Natural killer cell (primary cell): Measurements from ENCODE around the gene NOSIP. TPM values are rescaled to one million over a fixed set of nuclear protein-coding genes. Genes with fewer than 3 reads are reported as not detected.

Experiments
- ATAC-seq, 3 donors: fragments of 150-1000 bp in 2 of 3; fragments of 200-7000 bp in 1 of 3; cut with Tn5 transposase; 1 replicate in 1 of 3; 2 replicates in 2 of 3; pipeline ENCODE4 v1.10.0; 2021; ENCODE audit warnings: mild to moderate bottlenecking in 2 of 3, moderate library complexity in 2 of 3
- DNase-seq, 2 donors: peaks; one replicate each; pipeline versions ENCODE4 v3.0.0 to v3.0.0-alpha.2; 2013 to 2021; ENCODE audit warnings: mixed read lengths in 1 of 2
- H3K27ac ChIP-seq: one replicate; pipeline ENCODE4 v1.5.1; 2013; ENCODE audit warnings: mild to moderate bottlenecking, low read length
- H3K27me3 ChIP-seq: one replicate; pipeline ENCODE4 v1.6.1; 2013; ENCODE audit warnings: low read length; ENCODE audit not compliant: control insufficient read depth, insufficient read depth
- H3K36me3 ChIP-seq: one replicate; pipeline ENCODE4 v1.6.1; 2013; ENCODE audit warnings: low read length; ENCODE audit not compliant: control insufficient read depth, insufficient read depth
- H3K4me1 ChIP-seq: one replicate; pipeline ENCODE4 v1.6.1; 2013; ENCODE audit warnings: low read length; ENCODE audit not compliant: control insufficient read depth, insufficient read depth
- H3K4me3 ChIP-seq: one replicate; pipeline ENCODE4 v1.5.1; 2013; ENCODE audit warnings: low read length
- H3K9me3 ChIP-seq: one replicate; pipeline ENCODE4 v1.6.1; 2013; ENCODE audit warnings: low read length; ENCODE audit not compliant: control insufficient read depth, insufficient read depth
- H3K27ac Mint-ChIP-seq, 2 donors: one replicate each; pipeline ENCODE4 v1.8.0; 2022; ENCODE audit warnings: mild to moderate bottlenecking in 2 of 2, mixed read lengths in 2 of 2, moderate library complexity in 1 of 2
- H3K27me3 Mint-ChIP-seq, 2 donors: one replicate each; pipeline ENCODE4 v1.8.0; 2022; ENCODE audit warnings: low read depth in 2 of 2, mixed read lengths in 2 of 2
- H3K36me3 Mint-ChIP-seq: one replicate; pipeline ENCODE4 v1.8.0; 2022; ENCODE audit warnings: mixed read lengths
- H3K4me1 Mint-ChIP-seq, 2 donors: one replicate each; pipeline ENCODE4 v1.8.0; 2022; ENCODE audit warnings: mixed read lengths in 2 of 2
- H3K4me3 Mint-ChIP-seq: one replicate; pipeline ENCODE4 v1.8.0; 2022; ENCODE audit warnings: mild to moderate bottlenecking, moderate library complexity, mixed read lengths
- H3K9me3 Mint-ChIP-seq, 2 donors: one replicate each; pipeline ENCODE4 v1.8.0; 2022; ENCODE audit warnings: mixed read lengths in 2 of 2
- CTCF ChIP-seq: fragments of 200-600 bp; IDR thresholded peaks from one replicate; pipeline ENCODE4 v1.8.0; 2022; ENCODE audit warnings: antibody characterized with exemption
- WGBS: methylation state at CpG from one replicate; pipeline ENCODE4 v1.1.7; 2013; ENCODE audit warnings: missing lambda C conversion rate; ENCODE audit not compliant: insufficient coverage; 5-methylcytosine and 5-hydroxymethylcytosine counted together
- intact Hi-C: fragments of 100-400 bp; cut with micrococcal nuclease; formaldehyde crosslinking; loops from one replicate; pipeline ENCODE4 v1.14.2; 2022
- total RNA-seq, 4 donors: library from RNA; stranded (reverse); fragments of 120-200 nt in 1 of 4; gene quantifications; one replicate each; pipeline versions ENCODE4 v1.2.3 to v1.2.4, GENCODE V29; 2013 to 2022

The NOSIP gene
- total RNA-seq, 3 donors from 2014 or later (not counting 1 experiment from before 2014, with no cell fraction given), result 46.7 to 63.6 (median 59.8) TPM

GRCh38 chr19:49506575-49507105, 73.7 kb downstream of the NOSIP start:
- no peak overlapping the region for H3K4me3 Mint-ChIP-seq
- no peaks in the 10 kb centered on the region for H3K9me3 Mint-ChIP-seq
- Histone ChIP-seq H3K9me3 (no peaks in the 10 kb centered on the region), H3K27ac (no peak overlapping the region), H3K27me3 (no peaks in the 10 kb centered on the region), H3K36me3 (no peaks in the 10 kb centered on the region), H3K4me3 (no peak overlapping the region), H3K4me1 (peaks cover 31% of the 10 kb centered on the region)
- 21% methylated on average over 8 of the region's 8 CpGs for WGBS
- H3K27ac Mint-ChIP-seq, result no peak overlapping the region
- intact Hi-C loops, result loop anchor here (1.0 kb wide), 2 partner anchors 41 to 64 kb away; no protein-coding TSS in a partner anchor
- H3K27me3 Mint-ChIP-seq, result no peaks in the 10 kb centered on the region
- DNase-seq (peak; percentile 63 to 90), ATAC-seq (peak; percentile 83 to 90 (median 88))
- no peaks in the 10 kb centered on the region for H3K36me3 Mint-ChIP-seq
- peaks cover 12 to 20% of the 10 kb centered on the region in 2 donors for H3K4me1 Mint-ChIP-seq
- TF ChIP-seq CTCF, result peak; percentile 74

Other genes starting within 250 kb of the NOSIP start
- gene CD37, start 245.2 kb downstream of the NOSIP start, total RNA-seq, result 100 to 1,000 TPM; 322 to 392 (median 359) TPM
- gene TEAD2, start 218.1 kb downstream of the NOSIP start, total RNA-seq, result not detected
- gene DKKL1, start 216.7 kb downstream of the NOSIP start, total RNA-seq, result not detected
- under 1 TPM in 2 of 3 donors, not detected in 1; 0.73 to 0.80 TPM for gene KASH5, start 192.3 kb downstream of the NOSIP start, total RNA-seq
- gene PTH2, start 157.1 kb downstream of the NOSIP start, total RNA-seq, result not detected
- not detected for gene GFY, start 155.2 kb downstream of the NOSIP start, total RNA-seq
- gene SLC17A7, start 139.0 kb downstream of the NOSIP start, total RNA-seq, result not detected
- gene PIH1D1, start 128.7 kb downstream of the NOSIP start, total RNA-seq, result 100 to 1,000 TPM; 112 to 149 (median 138) TPM
- 10 to 100 TPM; 39.9 to 43.2 (median 41.4) TPM for gene ALDH16A1, start 127.3 kb downstream of the NOSIP start, total RNA-seq
- 10 to 100 TPM; 44.7 to 65.7 (median 64.8) TPM for gene FLT3LG, start 106.3 kb downstream of the NOSIP start, total RNA-seq
- gene RPL13A, start 92.9 kb downstream of the NOSIP start, total RNA-seq, result 1,000 to 10,000 TPM; 1,881 to 2,284 (median 2,283) TPM
- gene RPS11, start 84.1 kb downstream of the NOSIP start, total RNA-seq, result 1,000 to 10,000 TPM; 1,427 to 1,714 (median 1,549) TPM
- 10 to 100 TPM; 13.5 to 39.2 (median 19.9) TPM for gene FCGRT, start 67.9 kb downstream of the NOSIP start, total RNA-seq
- gene RCN3, start 52.6 kb downstream of the NOSIP start, total RNA-seq, result 1 to 10 TPM; 2.4 to 4.7 (median 3.0) TPM
- under 1 TPM in 2 of 3 donors, not detected in 1; 0.39 to 0.56 TPM for gene PRRG2, start 760 bp upstream of the NOSIP start, total RNA-seq
- 10 to 100 TPM; 51.1 to 62.1 (median 56.0) TPM for gene PRR12, start 10.6 kb upstream of the NOSIP start, total RNA-seq
- gene RRAS, start 59.6 kb upstream of the NOSIP start, total RNA-seq, result 1 to 10 TPM; 2.0 to 7.7 (median 5.9) TPM
- 10 to 100 TPM; 38.9 to 46.2 (median 44.9) TPM for gene SCAF1, start 61.7 kb upstream of the NOSIP start, total RNA-seq
- 100 to 1,000 TPM; 176 to 184 (median 179) TPM for gene IRF3, start 85.3 kb upstream of the NOSIP start, total RNA-seq
- gene BCL2L12, start 85.4 kb upstream of the NOSIP start, total RNA-seq, result 10 to 100 TPM; 15.6 to 34.6 (median 22.3) TPM
- 10 to 100 TPM; 77.0 to 92.5 (median 78.2) TPM for gene PRMT1, start 96.7 kb upstream of the NOSIP start, total RNA-seq
- 1 to 10 TPM; 2.3 to 2.9 (median 2.4) TPM for gene ADM5, start 109.0 kb upstream of the NOSIP start, total RNA-seq
- gene CPT1C, start 110.6 kb upstream of the NOSIP start, total RNA-seq, result under 1 TPM; 0.34 to 0.78 (median 0.73) TPM
- 1 to 10 TPM in 2 of 3 donors, under 1 TPM in 1; 0.35 to 2.4 (median 1.7) TPM for gene TSKS, start 182.8 kb upstream of the NOSIP start, total RNA-seq
- gene AP2A1, start 186.4 kb upstream of the NOSIP start, total RNA-seq, result 100 to 1,000 TPM; 137 to 163 (median 161) TPM
- gene FUZ, start 232.7 kb upstream of the NOSIP start, total RNA-seq, result 10 to 100 TPM; 17.7 to 33.1 (median 20.6) TPM
- gene MED25, start 237.7 kb upstream of the NOSIP start, total RNA-seq, result 100 to 1,000 TPM in 1 of 3 donors, 10 to 100 TPM in 2; 64.2 to 132 (median 69.5) TPM